PC-3 (cell line): Measurements from ENCODE around the gene ITGA4.
A peak's percentile ranks its signal among the peaks of the same experiment; 100 is the strongest.

ENCODE experiments used
- EZH2 ChIP-seq: fragments of 300-600 bp; sonication (generic); IDR thresholded peaks from one replicate; pipeline ENCODE4 v1.6.1; 2017; ENCODE audit warnings: antibody characterized with exemption, mild to moderate bottlenecking, low read length; ENCODE audit not compliant: unreplicated experiment
- EZH2phosphoT487 ChIP-seq: fragments of 300-600 bp; sonication (generic); IDR thresholded peaks from 2 replicates; pipeline ENCODE4 v1.6.1; 2018; ENCODE audit warnings: mild to moderate bottlenecking, antibody characterized with exemption, low read length, borderline replicate concordance
- TF ChIP-seq, protein P1 (sequence below): fragments of 300-600 bp; sonication (generic); conservative IDR thresholded peaks from 2 replicates; pipeline ENCODE4 v1.5.1; 2017; ENCODE audit warnings: antibody characterized with exemption, low read depth, mild to moderate bottlenecking, low read length

DNA sequence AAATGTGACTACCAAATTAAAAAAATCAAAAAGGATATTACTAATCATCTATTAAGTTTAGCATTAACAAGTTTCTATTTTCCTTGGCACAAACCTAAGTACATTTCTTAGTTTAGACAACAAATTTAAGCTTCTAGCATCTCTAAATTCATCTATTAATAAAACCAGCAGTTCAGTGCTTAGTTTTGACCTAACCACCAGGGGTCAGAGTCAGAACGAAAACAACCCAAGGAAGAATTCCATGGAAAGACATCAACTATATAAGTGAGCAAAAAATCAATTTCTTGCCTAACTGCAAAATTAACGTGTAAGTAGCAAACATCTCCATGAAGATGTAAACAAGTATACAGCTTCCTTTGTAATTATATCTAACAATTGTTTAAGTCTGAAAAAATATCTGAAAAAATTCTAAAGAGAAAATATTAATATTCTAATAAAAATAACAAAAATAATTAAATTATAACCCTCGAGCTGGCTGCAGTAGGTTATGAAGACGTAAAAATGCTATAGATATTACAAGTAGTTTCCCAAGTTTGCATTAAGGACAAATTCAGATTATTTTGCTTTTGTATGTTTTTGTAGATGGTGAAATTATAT lies 116.1 kb downstream of the ITGA4 start:
- TF ChIP-seq, protein P1, sequence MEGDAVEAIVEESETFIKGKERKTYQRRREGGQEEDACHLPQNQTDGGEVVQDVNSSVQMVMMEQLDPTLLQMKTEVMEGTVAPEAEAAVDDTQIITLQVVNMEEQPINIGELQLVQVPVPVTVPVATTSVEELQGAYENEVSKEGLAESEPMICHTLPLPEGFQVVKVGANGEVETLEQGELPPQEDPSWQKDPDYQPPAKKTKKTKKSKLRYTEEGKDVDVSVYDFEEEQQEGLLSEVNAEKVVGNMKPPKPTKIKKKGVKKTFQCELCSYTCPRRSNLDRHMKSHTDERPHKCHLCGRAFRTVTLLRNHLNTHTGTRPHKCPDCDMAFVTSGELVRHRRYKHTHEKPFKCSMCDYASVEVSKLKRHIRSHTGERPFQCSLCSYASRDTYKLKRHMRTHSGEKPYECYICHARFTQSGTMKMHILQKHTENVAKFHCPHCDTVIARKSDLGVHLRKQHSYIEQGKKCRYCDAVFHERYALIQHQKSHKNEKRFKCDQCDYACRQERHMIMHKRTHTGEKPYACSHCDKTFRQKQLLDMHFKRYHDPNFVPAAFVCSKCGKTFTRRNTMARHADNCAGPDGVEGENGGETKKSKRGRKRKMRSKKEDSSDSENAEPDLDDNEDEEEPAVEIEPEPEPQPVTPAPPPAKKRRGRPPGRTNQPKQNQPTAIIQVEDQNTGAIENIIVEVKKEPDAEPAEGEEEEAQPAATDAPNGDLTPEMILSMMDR: peak; percentile 75
- TF ChIP-seq EZH2 (no peak), EZH2phosphoT487 (no peak)
